HCT116 (cell line): ENCODE data around the gene CAPN5. TPM values are rescaled to one million over a fixed set of nuclear protein-coding genes. Genes with fewer than 3 reads are reported as not detected.

Experiments
- ATAC-seq: fragments of 200-7000 bp; cut with Tn5 transposase; 2 replicates; pipeline ENCODE4 v1.9.1; 2020; ENCODE audit warnings: mild to moderate bottlenecking, moderate library complexity
- BruUV-seq: library from RNA; stranded (reverse); fragments of 400-500 nt; replicated peaks from 2 replicates; lab custom pipeline; 2021; lab: Mats Ljungman, UMichigan
- CTCF ChIA-PET: fragments of 300-600 bp; sonication (Branson Sonifier 250); formaldehyde crosslinking; loops from one replicate; lab custom pipeline; 2021; ENCODE audit warnings: antibody characterized with exemption; lab: Charles Lee
- POLR2A ChIA-PET: fragments of 300-600, 350-600 bp; sonication (Branson Sonifier 250); formaldehyde crosslinking; loops from one replicate; lab custom pipeline; 2021; ENCODE audit warnings: antibody characterized with exemption; lab: Charles Lee
- RAD21 ChIA-PET, 2 experiments: fragments of 300-600 bp; sonication (Branson Sonifier 250); formaldehyde crosslinking; loops; one replicate each; lab custom pipeline; 2023; ENCODE audit warnings: low total read pairs in 2 of 2; ENCODE audit not compliant: uncharacterized antibody in 2 of 2, unreplicated experiment in 2 of 2, low non-redundant PET in 1 of 2; lab: Charles Lee
- DNase-seq: peaks from one replicate; pipeline ENCODE4 v3.0.0-alpha.2; 2010; ENCODE audit warnings: low read depth, low spot score
- H2AFZ ChIP-seq: fragments of 200-600 bp; shearing (Covaris generic), sonication (generic); 2 replicates; pipeline ENCODE4 v1.6.1; 2017; ENCODE audit warnings: low read depth, mixed run types, mixed read lengths, antibody characterized with exemption, low read length; ENCODE audit not compliant: poor library complexity, severe bottlenecking
- H3K27ac ChIP-seq: 2 replicates; pipeline ENCODE4 v1.5.1; 2012; ENCODE audit warnings: low read depth, low read length
- H3K27me3 ChIP-seq: fragments of 200-600 bp; sonication (generic); 2 replicates; pipeline ENCODE4 v1.6.1; 2016; ENCODE audit warnings: mixed run types, low read length, mixed read lengths; ENCODE audit not compliant: insufficient read depth
- H3K36me3 ChIP-seq, 2 experiments: fragments of 200-500 bp in 1 of 2; fragments of 200-600 bp in 1 of 2; sonication (Bioruptor generic) in 1 of 2; sonication (generic) in 1 of 2; 2 replicates each; pipeline versions ENCODE4 v1.5.1 to v1.6.1; 2014 to 2016; ENCODE audit warnings: low read length in 2 of 2, inconsistent platforms in 1 of 2, mixed read lengths in 1 of 2, mixed run types in 1 of 2; ENCODE audit not compliant: insufficient read depth in 2 of 2, control insufficient read depth in 1 of 2
- H3K4me1 ChIP-seq, 2 experiments: fragments of 200-600 bp in 1 of 2; sonication (generic) in 1 of 2; 2 replicates each; pipeline versions ENCODE4 v1.5.1 to v1.6.1; 2012 to 2017; ENCODE audit warnings: low read length in 2 of 2, inconsistent platforms in 1 of 2, mild to moderate bottlenecking in 1 of 2, mixed read lengths in 1 of 2, mixed run types in 1 of 2, moderate library complexity in 1 of 2; ENCODE audit not compliant: insufficient read depth in 2 of 2, control insufficient read depth in 1 of 2
- H3K4me2 ChIP-seq: fragments of 200-600 bp; sonication (generic); 2 replicates; pipeline ENCODE4 v1.6.1; 2017; ENCODE audit warnings: mixed run types, low read length, mixed read lengths
- H3K4me3 ChIP-seq, 2 experiments: fragments of 200-600 bp in 1 of 2; sonication (generic) in 1 of 2; replicated peaks in 1 of 2; 2 replicates each; pipeline ENCODE4 v1.5.1; 2011 to 2016; ENCODE audit warnings: low read length in 2 of 2, control low read depth in 1 of 2, low read depth in 1 of 2, mild to moderate bottlenecking in 1 of 2, mixed read lengths in 1 of 2, mixed run types in 1 of 2
- H3K79me2 ChIP-seq: fragments of 200-600 bp; sonication (generic); 2 replicates; pipeline ENCODE4 v1.6.1; 2017; ENCODE audit warnings: mild to moderate bottlenecking, mixed run types, low read length, moderate library complexity, mixed read lengths; ENCODE audit not compliant: insufficient read depth
- H3K9ac ChIP-seq: fragments of 200-600 bp; sonication (generic); 2 replicates; pipeline ENCODE4 v1.6.1; 2016; ENCODE audit warnings: low read length, mixed read lengths
- H3K9me2 ChIP-seq: fragments of 200-600 bp; sonication (generic), shearing (Covaris generic); 2 replicates; pipeline ENCODE4 v1.6.1; 2017; ENCODE audit warnings: mixed run types, mild to moderate bottlenecking, moderate library complexity; ENCODE audit not compliant: insufficient read depth
- H3K9me3 ChIP-seq, 2 experiments: fragments of 200-500 bp in 1 of 2; fragments of 200-600 bp in 1 of 2; sonication (Bioruptor generic) in 1 of 2; sonication (generic) in 1 of 2; 2 replicates each; pipeline ENCODE4 v1.6.1; 2014 to 2017; ENCODE audit warnings: low read length in 2 of 2, mixed read lengths in 2 of 2, inconsistent platforms in 1 of 2, low read depth in 1 of 2, mild to moderate bottlenecking in 1 of 2, mixed run types in 1 of 2, moderate library complexity in 1 of 2; ENCODE audit not compliant: control insufficient read depth in 1 of 2, insufficient read depth in 1 of 2
- H4K20me1 ChIP-seq: fragments of 200-600 bp; sonication (generic), shearing (Covaris generic); 2 replicates; pipeline ENCODE4 v1.6.1; 2017; ENCODE audit warnings: mixed run types, mild to moderate bottlenecking, moderate library complexity; ENCODE audit not compliant: insufficient read depth
- CBX3 ChIP-seq: IDR thresholded peaks from 2 replicates; pipeline ENCODE4 v1.6.1; 2012; ENCODE audit warnings: low read depth
- CEBPB ChIP-seq: IDR thresholded peaks from 2 replicates; pipeline ENCODE4 v1.6.1; 2012; ENCODE audit warnings: low read depth
- CTCF ChIP-seq, 3 experiments: fragments of 200-600 bp in 1 of 3; sonication (generic) in 1 of 3; IDR thresholded peaks in 2 of 3; conservative IDR thresholded peaks in 1 of 3; 2 replicates each; pipeline ENCODE4 v1.5.1; 2012 to 2017; ENCODE audit warnings: low read depth in 2 of 3, low read length in 2 of 3, antibody characterized with exemption in 1 of 3, borderline replicate concordance in 1 of 3, control low read depth in 1 of 3, mild to moderate bottlenecking in 1 of 3, mixed read lengths in 1 of 3, mixed run types in 1 of 3, moderate library complexity in 1 of 3; ENCODE audit not compliant: insufficient read depth in 1 of 3
- EZH2phosphoT487 ChIP-seq: fragments of 200-600 bp; IDR thresholded peaks from 2 replicates; pipeline ENCODE4 v1.6.1; 2018; ENCODE audit warnings: antibody characterized with exemption, borderline replicate concordance
- FOSL1 ChIP-seq: IDR thresholded peaks from 2 replicates; pipeline ENCODE4 v1.6.1; 2012; ENCODE audit warnings: low read depth
- POLR2A ChIP-seq: IDR thresholded peaks from 2 replicates; pipeline ENCODE4 v1.7.0; 2011; ENCODE audit warnings: borderline replicate concordance; ENCODE audit not compliant: insufficient read depth, insufficient read length; ENCODE audit errors: extremely low read depth
- POLR2AphosphoS5 ChIP-seq: IDR thresholded peaks from 2 replicates; pipeline ENCODE4 v1.6.1; 2011; ENCODE audit warnings: mild to moderate bottlenecking, low read depth, low read length, moderate library complexity
- RAD21 ChIP-seq: IDR thresholded peaks from 2 replicates; pipeline ENCODE4 v1.6.1; 2012; ENCODE audit warnings: low read depth, mild to moderate bottlenecking
- SP1 ChIP-seq: IDR thresholded peaks from 2 replicates; pipeline ENCODE4 v1.6.1; 2012; ENCODE audit warnings: low read depth
- SRF ChIP-seq: IDR thresholded peaks from 2 replicates; pipeline ENCODE4 v1.6.1; 2012; ENCODE audit warnings: low read depth
- TCF7L2 ChIP-seq: IDR thresholded peaks from 2 replicates; pipeline ENCODE4 v1.7.0; 2011; ENCODE audit warnings: borderline replicate concordance, inconsistent platforms; ENCODE audit not compliant: insufficient read depth, insufficient read length; ENCODE audit errors: extremely low read depth
- YY1 ChIP-seq: IDR thresholded peaks from 2 replicates; pipeline ENCODE4 v1.6.1; 2011; ENCODE audit warnings: low read length, low read depth, moderate library complexity, mild to moderate bottlenecking; ENCODE audit not compliant: insufficient replicate concordance; ENCODE audit errors: extremely low read depth
- intact Hi-C: fragments of 100-400 bp; cut with micrococcal nuclease; formaldehyde crosslinking; loops from 2 replicates; pipeline ENCODE4 v1.10.0; 2022
- total RNA-seq: library from RNA; stranded (reverse); gene quantifications from one replicate; pipeline ENCODE4 v1.2.1, GENCODE V29; 2021; ENCODE audit not compliant: unreplicated experiment

The CAPN5 gene
- total RNA-seq, 1 experiment from 2014 or later, result 8.6 TPM

GRCh38 chr11:77154381-77155081 lies 87.8 kb downstream of the CAPN5 start:
- POLR2A ChIA-PET, result no interaction called here
- no peaks in the 10 kb centered on the region for H3K9me3 ChIP-seq
- H3K4me1 ChIP-seq, result no peaks in the 10 kb centered on the region
- no peaks in the 10 kb centered on the region for H4K20me1 ChIP-seq
- no peaks in the 10 kb centered on the region for H3K36me3 ChIP-seq
- intact Hi-C loops, result no loop called here
- BruUV-seq, result no TSS peak
- ATAC-seq, result no peak
- H3K27me3 ChIP-seq, result no peaks in the 10 kb centered on the region
- H3K27ac ChIP-seq, result no peak overlapping the region
- no peak for DNase-seq
- CTCF ChIA-PET, result no interaction called here
- no peak overlapping the region for H3K4me3 ChIP-seq
- TF ChIP-seq CBX3 (no peak), RAD21 (no peak), YY1 (no peak), SRF (no peak), EZH2phosphoT487 (no peak), SP1 (no peak), FOSL1 (no peak), TCF7L2 (no peak), POLR2A (no peak), POLR2AphosphoS5 (no peak), CTCF (IDR thresholded peaks at IDR 0.05 in 2 of 3, conservative IDR thresholded peaks at IDR 0.05 in 1 of 3; ENCODE audit: borderline replicate concordance in 1 of 3, insufficient read depth in 1 of 3, low read depth in 2 of 3, low read length in 2 of 3) (no peak), CEBPB (no peak)
- RAD21 ChIA-PET, result no interaction called here
- H3K79me2 ChIP-seq, result no peaks in the 10 kb centered on the region
- H3K4me2 ChIP-seq, result no peak overlapping the region
- H2AFZ ChIP-seq, result no peak overlapping the region
- no peak overlapping the region for H3K9ac ChIP-seq
- H3K9me2 ChIP-seq, result no peaks in the 10 kb centered on the region
